MV-4-11 (cell line): ENCODE results near the gene GRIN2C.

ENCODE experiments used
- DNase-seq: peaks from one replicate; lab custom pipeline; 2025; lab: John Stamatoyannopoulos, UW

Gene GRIN2C

GRCh38 chr17:74799097-74799496, 60.6 kb downstream of the GRIN2C start:
- no peak for DNase-seq

- DNase-seq, result no peak
Observed at GRCh38 chr17:74798239-74798707, 61.4 kb downstream of the GRIN2C start.

GRCh38 chr17:74797824-74798223, 61.9 kb downstream of the GRIN2C start:
- DNase-seq, result no peak

GRCh38 chr17:74796866-74797265, 62.8 kb downstream of the GRIN2C start:
- DNase-seq, result no peak

- no peak for DNase-seq
Observed at GRCh38 chr17:74796211-74796610, 63.5 kb downstream of the GRIN2C start.

GRCh38 chr17:74795327-74796020, 64.2 kb downstream of the GRIN2C start:
- DNase-seq, result no peak

GRCh38 chr17:74792586-74793105, 67.0 kb downstream of the GRIN2C start:
- no peak for DNase-seq
